Stimulated activated CD8-positive, alpha-beta memory T cell treated with anti-CD3 and anti-CD28 coated beads, Interleukin-7, amount 100 ng/mL, for 4 hours (primary cell): ENCODE results near the gene CASP8.
"Not testable (repeated sequence)": the region's sequence is repeated elsewhere in the genome, so short reads cannot be mapped to it uniquely, and the experiment has no call there.

Experiments
- DNase-seq, 2 donors: peaks; one replicate each; pipeline ENCODE4 v3.0.0-alpha.2; 2020; ENCODE audit warnings: low read depth in 2 of 2

The CASP8 gene

DNA sequence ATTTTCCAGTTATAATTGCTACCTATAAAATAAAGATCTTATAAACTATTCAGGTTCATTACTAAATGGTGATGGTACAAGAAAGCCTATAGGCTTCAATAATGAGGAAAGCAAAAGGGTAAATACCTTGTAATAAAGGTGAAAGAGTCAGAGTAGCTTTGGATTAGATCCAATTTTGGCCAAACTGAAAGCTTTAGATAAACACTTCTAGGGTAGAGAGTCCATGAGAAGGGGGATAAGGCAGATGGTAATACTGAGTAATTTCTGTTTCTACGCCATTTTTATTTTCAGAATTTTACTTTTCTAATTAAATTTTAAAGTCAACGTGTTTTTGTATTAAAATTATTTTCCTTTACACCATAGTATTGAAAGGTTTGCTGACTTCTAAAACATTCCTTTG lies 9.4 kb downstream of the CASP8 start:
- DNase-seq: no peak

DNA sequence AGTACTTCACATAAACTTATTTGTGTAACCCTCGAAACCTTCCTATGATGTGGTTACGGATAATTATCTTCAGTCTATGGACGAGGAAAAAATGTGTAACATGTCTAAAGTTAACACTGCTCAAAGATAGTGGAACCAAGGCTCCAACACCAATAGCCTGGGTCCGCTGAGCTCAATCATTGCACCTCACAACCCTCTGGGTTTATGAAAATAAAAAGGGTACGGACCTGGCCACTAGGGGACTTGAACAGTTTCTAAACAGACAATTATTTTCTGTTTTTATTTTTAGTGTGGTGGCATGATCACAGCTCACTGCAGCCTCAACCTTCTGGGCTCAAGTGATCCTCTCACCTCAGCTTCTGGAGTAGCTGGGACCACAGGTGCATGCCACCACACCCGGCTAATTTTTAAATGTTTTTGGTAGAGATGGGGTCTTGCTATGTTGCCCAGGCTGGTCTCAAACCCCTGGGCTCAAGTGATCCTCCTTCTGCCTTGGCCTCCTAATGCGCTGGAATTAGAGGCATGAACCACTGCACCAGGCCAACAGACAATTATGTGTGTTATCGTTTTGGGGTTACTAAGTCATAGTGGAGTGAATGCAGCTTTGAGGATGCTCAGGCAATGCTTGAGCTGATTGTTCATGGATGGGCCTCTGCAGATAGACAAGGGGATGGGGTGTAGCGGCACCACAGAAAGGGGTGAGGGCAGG lies 10.1 kb downstream of the CASP8 start:
- DNase-seq: no peak

DNA sequence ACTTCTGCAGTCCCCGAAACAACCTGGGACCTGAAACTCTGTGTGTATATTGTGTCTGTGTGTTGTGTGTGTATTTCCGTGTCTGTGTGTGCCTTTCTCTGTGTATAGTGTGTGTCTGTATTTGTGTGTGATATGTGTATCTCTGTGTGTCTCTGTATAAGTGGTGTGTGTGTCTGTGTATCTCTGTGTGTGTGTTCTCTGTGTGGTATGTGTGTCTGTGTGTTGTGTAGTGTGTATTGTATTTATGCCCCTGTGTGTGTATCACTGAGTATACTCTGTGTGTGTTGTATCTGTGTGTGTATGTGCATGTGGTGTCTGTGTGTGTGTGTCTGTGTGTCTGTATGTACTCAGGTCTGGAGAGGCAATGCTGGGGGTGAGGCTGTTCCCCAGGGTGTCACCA lies 11.6 kb downstream of the CASP8 start:
- no peak for DNase-seq

DNA sequence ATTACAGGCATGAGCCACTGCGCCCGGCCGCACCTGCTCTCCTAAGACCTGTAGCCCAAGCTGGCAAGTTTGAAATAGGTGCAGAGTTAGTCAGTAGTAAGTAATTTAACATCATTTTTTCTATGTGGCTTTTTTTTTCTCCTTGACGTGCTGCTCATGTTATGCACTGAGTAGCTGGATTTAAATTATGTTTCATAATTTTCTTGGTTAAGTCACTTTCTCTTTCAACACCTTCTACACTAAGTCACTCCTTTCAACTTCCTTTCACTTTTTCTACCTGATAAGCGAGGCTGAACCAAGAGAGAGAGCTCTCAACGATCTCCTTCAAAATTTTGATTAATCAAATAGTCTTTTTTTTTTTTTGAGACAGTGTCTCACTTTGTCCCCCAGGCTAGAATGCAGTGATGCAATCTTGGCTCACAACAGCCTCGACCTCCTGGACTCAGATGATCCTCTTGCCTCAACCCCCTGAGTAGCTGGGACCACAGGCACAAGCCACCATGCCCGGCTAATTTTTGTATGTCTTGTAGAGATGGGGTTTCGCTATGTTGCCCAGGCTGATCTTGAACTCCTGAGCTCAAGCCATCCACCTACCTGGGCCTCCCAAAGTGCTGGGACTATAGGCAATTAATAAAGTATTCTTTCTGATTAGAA lies 13.1 kb downstream of the CASP8 start:
- no peak for DNase-seq

DNA sequence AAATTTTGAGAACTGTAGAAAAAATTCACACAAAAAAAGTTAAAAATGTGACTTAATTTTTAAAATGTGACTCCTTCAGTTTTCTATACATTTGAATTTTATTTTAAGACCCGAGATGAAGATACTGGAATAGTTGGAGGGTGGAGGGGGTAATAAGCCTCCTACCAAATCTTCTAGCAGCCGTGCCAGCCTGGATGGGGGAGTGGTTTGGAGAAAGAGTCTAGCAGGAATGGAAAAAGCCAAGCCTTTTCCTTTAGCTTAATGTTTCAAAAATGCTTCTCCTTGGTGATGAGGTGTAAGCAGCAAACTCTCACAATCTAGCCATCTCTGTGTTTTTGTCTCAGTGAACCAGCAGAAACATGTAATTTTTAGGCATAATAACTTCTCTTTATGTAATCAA lies 14.7 kb downstream of the CASP8 start:
- DNase-seq: no peak

DNA sequence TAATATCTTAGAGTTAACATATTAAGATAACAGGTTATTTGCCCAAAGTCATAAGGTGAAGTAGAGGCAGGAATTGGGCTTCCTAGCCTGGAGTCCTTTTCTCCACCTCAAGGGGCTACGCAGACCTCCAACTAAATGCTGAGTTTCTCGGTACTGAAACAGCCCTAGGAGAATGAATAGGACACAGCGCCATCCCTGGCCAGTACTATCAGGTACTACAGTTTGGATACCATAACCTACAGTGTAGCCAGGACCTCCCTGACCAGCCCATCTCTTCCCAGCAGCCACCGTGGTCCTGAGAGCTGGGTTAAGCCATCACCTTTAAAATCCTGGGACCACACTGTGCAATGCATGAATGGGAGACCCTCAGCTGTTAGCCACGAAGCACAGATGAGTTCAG lies 15.7 kb downstream of the CASP8 start:
- DNase-seq: no peak

- DNase-seq: no peak
These were observed 16.2 kb downstream of the CASP8 start for GRCh38 chr2:201276511-201276910.

DNA sequence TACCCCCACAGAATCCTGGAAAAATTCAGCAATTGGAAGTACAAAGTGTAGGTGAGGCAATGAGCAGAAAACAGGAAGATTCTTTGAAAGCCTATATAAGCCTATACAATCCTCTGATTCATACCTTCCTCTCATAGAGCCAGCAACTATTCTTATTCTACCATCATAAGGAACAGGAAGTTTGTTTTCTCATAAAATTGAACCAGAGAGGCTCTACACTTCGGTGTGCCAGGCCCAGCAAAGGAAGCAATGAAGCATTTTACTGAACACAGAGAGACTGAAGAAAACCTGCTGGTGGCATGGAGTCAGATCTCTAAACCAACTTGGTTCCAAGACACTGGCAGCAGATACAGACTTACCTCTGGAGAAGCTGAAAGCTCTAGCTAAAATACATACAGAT lies 18.7 kb downstream of the CASP8 start:
- no peak for DNase-seq

GRCh38 chr2:201280191-201281040 lies 20.1 kb downstream of the CASP8 start:
- no peak for DNase-seq

DNA sequence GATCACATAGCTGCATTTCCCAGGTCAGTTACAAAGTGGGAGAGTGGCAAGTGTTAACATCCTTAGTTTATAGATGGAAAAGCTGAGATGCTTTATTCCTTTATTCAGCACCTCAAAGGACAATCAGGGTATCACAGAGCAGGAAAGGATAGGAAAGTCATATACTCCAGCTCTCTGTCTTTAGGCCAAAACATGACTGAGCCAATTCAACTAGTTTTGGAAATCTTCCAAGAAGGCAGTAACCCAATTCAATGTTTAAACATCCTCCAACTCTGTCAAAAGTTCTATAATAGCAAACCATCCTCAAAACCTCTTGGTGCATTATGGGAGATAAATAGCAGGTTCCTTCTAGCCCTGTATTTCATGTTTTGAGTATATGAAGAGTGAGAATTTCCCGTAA lies 25.2 kb downstream of the CASP8 start:
- no peak for DNase-seq

DNA sequence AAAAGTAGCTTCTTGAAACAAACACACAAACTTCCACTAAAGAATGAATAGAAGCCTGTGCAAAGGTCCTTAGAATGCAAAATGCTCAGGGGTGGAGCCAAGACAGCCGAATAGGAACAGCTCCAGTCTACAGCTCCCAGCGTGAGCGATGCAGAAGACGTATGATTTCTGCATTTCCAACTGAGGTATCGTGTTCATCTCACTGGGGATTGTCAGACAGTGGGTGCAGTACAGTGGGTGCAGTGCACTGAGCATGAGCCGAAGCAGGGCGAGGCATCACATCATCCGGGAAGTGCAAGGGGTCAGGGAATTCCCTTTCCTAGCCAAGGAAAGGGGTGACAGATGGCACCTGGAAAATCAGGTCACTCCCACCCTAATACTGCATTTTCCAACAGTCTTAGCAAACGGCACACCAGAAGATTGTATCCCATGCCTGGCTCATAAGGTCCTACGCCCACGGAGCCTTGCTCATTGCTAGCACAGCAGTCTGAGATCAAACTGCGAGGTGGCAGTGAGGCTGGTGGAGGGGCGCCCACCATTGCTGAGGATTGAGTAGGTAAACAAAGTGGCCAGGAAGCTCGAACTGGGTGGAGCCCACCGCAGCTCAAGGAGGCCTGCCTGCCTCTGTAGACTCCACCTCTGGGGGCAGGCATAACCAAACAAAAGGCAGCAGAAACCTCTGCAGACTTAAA lies 30.3 kb downstream of the CASP8 start:
- not testable (repeated sequence) for DNase-seq

- DNase-seq: no peak
These were observed 38.2 kb downstream of the CASP8 start for GRCh38 chr2:201298462-201299052.

DNA sequence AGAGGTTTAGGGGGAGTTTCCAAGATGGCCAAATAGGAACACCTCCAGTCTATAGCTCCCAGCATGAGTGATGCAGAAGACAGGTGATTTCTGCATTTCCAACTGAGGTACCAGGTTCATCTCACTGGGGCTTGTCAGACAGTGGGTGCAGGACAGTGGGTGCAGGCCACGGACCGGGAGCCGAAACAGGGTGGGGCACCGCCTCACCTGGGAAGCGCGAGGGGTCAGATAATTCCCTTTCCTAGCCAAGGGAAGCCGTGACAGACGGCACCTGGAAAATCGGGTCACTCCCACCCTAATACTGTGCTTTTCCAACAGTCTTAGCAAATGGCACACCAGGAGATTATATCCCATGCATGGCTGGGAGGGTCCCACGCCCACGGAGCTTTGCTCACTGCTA lies 39.6 kb downstream of the CASP8 start:
- not testable (repeated sequence) for DNase-seq

- no peak for DNase-seq
These were observed 47.5 kb downstream of the CASP8 start for GRCh38 chr2:201307876-201308275.

GRCh38 chr2:201308914-201309313 lies 48.6 kb downstream of the CASP8 start:
- no peak for DNase-seq

DNA sequence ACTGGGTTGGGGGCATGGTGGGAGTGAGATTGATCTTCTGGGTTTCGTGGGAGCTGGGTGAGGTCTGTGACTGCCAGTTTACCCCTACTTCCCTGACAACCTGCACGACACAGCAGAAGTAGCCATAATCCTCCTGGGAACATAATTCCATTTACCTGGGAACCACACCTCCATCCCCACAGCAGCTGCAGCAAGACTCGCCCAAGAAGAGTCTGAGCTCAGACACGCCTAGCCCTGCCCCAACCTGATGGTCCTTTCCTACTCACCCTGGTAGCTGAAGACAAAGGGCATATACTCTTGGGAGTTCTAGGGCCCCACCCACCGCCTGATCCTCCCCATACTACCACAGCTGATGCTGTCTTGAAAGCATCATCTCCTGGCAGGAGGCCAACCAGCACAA lies 53.0 kb downstream of the CASP8 start:
- no peak for DNase-seq

GRCh38 chr2:201319511-201319910 lies 59.2 kb downstream of the CASP8 start:
- no peak for DNase-seq

DNA sequence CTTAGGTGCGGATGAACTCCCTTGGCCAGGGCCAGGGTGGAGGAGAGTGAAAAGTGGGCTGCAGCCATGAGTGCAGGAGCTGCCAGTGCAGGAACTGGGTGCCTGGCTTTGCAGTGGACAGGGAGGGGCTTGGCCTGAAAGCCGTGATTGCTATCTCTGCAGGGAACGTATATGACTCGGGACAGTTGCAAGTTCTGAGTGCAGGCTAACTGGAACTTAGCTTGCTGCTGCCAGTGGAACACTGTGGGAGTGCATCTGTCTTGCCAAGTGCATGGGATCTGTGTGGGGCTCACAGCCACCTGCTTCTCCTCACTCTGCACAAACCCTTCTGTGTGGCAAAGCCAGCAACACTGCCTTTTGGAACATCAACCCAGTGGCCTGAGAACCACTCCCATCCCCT lies 59.9 kb downstream of the CASP8 start:
- no peak for DNase-seq

GRCh38 chr2:201320701-201321100 lies 60.4 kb downstream of the CASP8 start:
- DNase-seq: no peak

GRCh38 chr2:201322772-201323171 lies 62.4 kb downstream of the CASP8 start:
- no peak for DNase-seq

GRCh38 chr2:201327678-201328077 lies 67.3 kb downstream of the CASP8 start:
- DNase-seq: no peak

GRCh38 chr2:201329409-201329808 lies 69.1 kb downstream of the CASP8 start:
- DNase-seq: no peak
